Ovary (tissue), 9 donors: ENCODE data around the gene EFHB. TPM values are rescaled to one million over a fixed set of nuclear protein-coding genes. Genes with fewer than 3 reads are reported as not detected.
"Not testable (repeated sequence)": the region's sequence is repeated elsewhere in the genome, so short reads cannot be mapped to it uniquely, and the experiment has no call there.

Experiments
- DNase-seq, 5 donors: peaks; one replicate each; pipeline ENCODE4 v3.0.0-alpha.2; 2019 to 2020
- H3K27ac ChIP-seq, 2 donors: fragments of 200-600 bp; one replicate each; pipeline versions ENCODE4 v1.5.1 to v1.8.0; 2019 to 2022
- H3K27me3 ChIP-seq: fragments of 200-600 bp; one replicate; pipeline ENCODE4 v1.8.0; 2022
- H3K36me3 ChIP-seq: fragments of 200-600 bp; sonication (generic); one replicate; pipeline ENCODE4 v1.5.1; 2019
- H3K4me1 ChIP-seq: one replicate; pipeline ENCODE4 v1.8.1; 2013; ENCODE audit warnings: mild to moderate bottlenecking, moderate library complexity; ENCODE audit not compliant: insufficient read depth
- H3K4me3 ChIP-seq: fragments of 200-600 bp; sonication (generic); one replicate; pipeline ENCODE4 v1.5.1; 2017
- H3K9me3 ChIP-seq, 2 donors: fragments of 200-600 bp in 1 of 2; sonication (generic) in 1 of 2; one replicate each; pipeline versions ENCODE4 v1.5.1 to v1.8.1; 2013 to 2019; ENCODE audit warnings: mild to moderate bottlenecking in 1 of 2, moderate library complexity in 1 of 2
- CTCF ChIP-seq, 3 donors: fragments of 450-650 bp in 2 of 3; fragments of 200-600 bp in 1 of 3; IDR thresholded peaks; one replicate each; pipeline versions ENCODE4 v1.5.1 to v1.8.0; 2016 to 2022; ENCODE audit warnings: antibody characterized with exemption in 3 of 3, mild to moderate bottlenecking in 1 of 3
- EP300 ChIP-seq: sonication (generic); formaldehyde crosslinking; IDR thresholded peaks from one replicate; pipeline ENCODE4 v1.6.1; 2017; ENCODE audit warnings: antibody characterized with exemption
- POLR2A ChIP-seq: fragments of 450-650 bp; IDR thresholded peaks from one replicate; pipeline ENCODE4 v1.6.1; 2017; ENCODE audit warnings: antibody characterized with exemption, mild to moderate bottlenecking, moderate library complexity
- WGBS, 3 donors: extraction: QIAGEN DNeasy Blood & Tissue Kit in 1 of 3; methylation state at CpG; one replicate each; pipeline versions ENCODE4 v1.1.5 to v1.1.7; 2013 to 2017; 5-methylcytosine and 5-hydroxymethylcytosine counted together
- intact Hi-C, 4 donors: fragments of 100-400 bp; cut with DNase I; formaldehyde crosslinking; loops; one replicate each; pipeline versions ENCODE4 v1.11.0 to v1.15.1; 2022 to 2023
- polyA plus RNA-seq, 2 donors: library from polyadenylated mRNA; stranded (reverse); fragments of 200-250 nt in 1 of 2; fragments of 350-450 nt in 1 of 2; fragmentation: Illumina TruSeq in 1 of 2; extraction: RNeasy Lipid Tissue Mini Kit (QIAGEN cat#74804) in 1 of 2; gene quantifications; one replicate each; pipeline ENCODE4 v1.2.3, GENCODE V29; 2013 to 2014
- total RNA-seq, 7 donors: library from RNA; depleted of rRNA in 2 of 7; stranded (reverse); fragments of >200 nt in 2 of 7; fragmentation: NEBNext Ultra II Directional in 3 of 7; extraction: Animal tissue kit (Norgen Biotek cat#: 25700) in 3 of 7; gene quantifications; one replicate each; pipeline versions ENCODE4 v1.1.0 to v1.2.4, GENCODE V29; 2016 to 2023
- donor health status: DM: no; HTN: no; CAD: no; lungs with moderate emphysema.
- donor health status: DM: no; HTN: no; CAD: no.
- donor health status: Bipolar disorder and iron deficiency.
- donor health status: DM: yes; HTN: yes; CAD: no.
- donor health status: DM: no; HTN: no; CAD: no.
- donor health status: DM: yes; HTN: yes; CAD: no.

The EFHB gene
- total and polyA plus RNA-seq, 9 donors: 0.42 to 9.2 (median 2.2) TPM

GRCh38 chr3:19899264-19899663 is 34.8 kb downstream of the EFHB start:
- Histone ChIP-seq H3K36me3 (no peaks in the 10 kb centered on the region), H3K4me1 (no peaks in the 10 kb centered on the region), H3K9me3 (no peaks in the 10 kb centered on the region), H3K27ac (no peak overlapping the region), H3K27me3 (no peaks in the 10 kb centered on the region), H3K4me3 (no peak overlapping the region)
- 95 to 100% (median 96%) methylated on average over 2 of the region's 2 CpGs for WGBS, 3 donors
- DNase-seq: no peak
- no peak for TF ChIP-seq EP300
- no peak for TF ChIP-seq POLR2A
- no peak for TF ChIP-seq CTCF (IDR thresholded peaks at IDR 0.05)
- intact Hi-C loops: no loop called here

- H3K27me3 ChIP-seq: no peaks in the 10 kb centered on the region
- no peaks in the 10 kb centered on the region for H3K4me1 ChIP-seq
- H3K36me3 ChIP-seq: no peaks in the 10 kb centered on the region
- TF ChIP-seq CTCF (IDR thresholded peaks at IDR 0.05): no peak
- TF ChIP-seq POLR2A: no peak
- no peak for TF ChIP-seq EP300
- DNase-seq: no peak
- no peak overlapping the region for H3K27ac ChIP-seq
- no peak overlapping the region for H3K4me3 ChIP-seq
- intact Hi-C loops: no loop called here
- H3K9me3 ChIP-seq: no peaks in the 10 kb centered on the region
- 10 to 35% (median 18%) methylated on average over 2 of the region's 2 CpGs for whole genome bisulfite sequencing, 3 donors
Measured at GRCh38 chr3:19898721-19899120, 35.3 kb downstream of the EFHB start.

GRCh38 chr3:19891740-19892139 is 42.3 kb downstream of the EFHB start:
- no peaks in the 10 kb centered on the region for H3K36me3 ChIP-seq
- intact Hi-C loops: no loop called here
- no peak overlapping the region for H3K4me3 ChIP-seq
- DNase-seq: no peak
- no peak overlapping the region for H3K27ac ChIP-seq
- TF ChIP-seq POLR2A: no peak
- TF ChIP-seq CTCF (IDR thresholded peaks at IDR 0.05): no peak
- no peak for TF ChIP-seq EP300
- H3K27me3 ChIP-seq: no peaks in the 10 kb centered on the region
- WGBS, 3 donors: 79 to 92% (median 91%) methylated on average over 1 of the region's 1 CpG
- H3K4me1 ChIP-seq: no peaks in the 10 kb centered on the region
- H3K9me3 ChIP-seq: no peaks in the 10 kb centered on the region

GRCh38 chr3:19888428-19889152 is 45.4 kb downstream of the EFHB start:
- WGBS, 3 donors: 70 to 80% (median 76%) methylated on average over 5 of the region's 5 CpGs
- TF ChIP-seq POLR2A (no peak), CTCF (IDR thresholded peaks at IDR 0.05) (no peak), EP300 (no peak)

GRCh38 chr3:19887122-19887521 is 46.9 kb downstream of the EFHB start:
- DNase-seq, intact Hi-C loops, H3K4me1 ChIP-seq, H3K36me3 ChIP-seq, H3K4me3 ChIP-seq, H3K9me3 ChIP-seq, H3K27ac ChIP-seq, H3K27me3 ChIP-seq: not testable (repeated sequence)
- 93 to 97% (median 95%) methylated on average over 4 of the region's 4 CpGs for WGBS, 3 donors

More at GRCh38 chr3:19888428-19889152, 45.4 kb downstream of the EFHB start:
- Histone ChIP-seq H3K9me3 (no peaks in the 10 kb centered on the region), H3K4me1 (peaks cover 2% of the 10 kb centered on the region), H3K27me3 (no peaks in the 10 kb centered on the region), H3K4me3 (no peak overlapping the region), H3K36me3 (no peaks in the 10 kb centered on the region), H3K27ac (peak overlapping the region in 1 of 2 donors; percentile 5)
- no peak for DNase-seq
- intact Hi-C loops: no loop called here
